Upper lobe of right lung (tissue), 1 donor: Measurements from ENCODE around the gene KCNC1. TPM values are rescaled to one million over a fixed set of nuclear protein-coding genes. Genes with fewer than 3 reads are reported as not detected.

Experiments used
- ATAC-seq: fragments of 200-7000 bp; cut with Tn5 transposase; one replicate; pipeline ENCODE4 v1.9.1; 2020; ENCODE audit warnings: mild to moderate bottlenecking, moderate library complexity
- DNase-seq: peaks from one replicate; pipeline ENCODE4 v3.0.0-alpha.2; 2020
- H3K27ac ChIP-seq: fragments of 200-600 bp; one replicate; pipeline ENCODE4 v1.8.0; 2022
- H3K27me3 ChIP-seq: fragments of 200-600 bp; one replicate; pipeline ENCODE4 v1.8.0; 2022; ENCODE audit warnings: mild to moderate bottlenecking
- H3K36me3 ChIP-seq: fragments of 200-600 bp; one replicate; pipeline ENCODE4 v1.8.0; 2022
- H3K4me1 ChIP-seq: fragments of 200-600 bp; one replicate; pipeline ENCODE4 v1.8.0; 2022
- H3K4me3 ChIP-seq: fragments of 200-600 bp; one replicate; pipeline ENCODE4 v1.8.0; 2022; ENCODE audit warnings: mild to moderate bottlenecking
- H3K9me3 ChIP-seq: fragments of 200-600 bp; one replicate; pipeline ENCODE4 v1.8.0; 2022
- intact Hi-C: fragments of 100-400 bp; cut with DNase I; formaldehyde crosslinking; loops from one replicate; pipeline ENCODE4 v1.11.0; 2022
- total RNA-seq: library from RNA; stranded (reverse); fragmentation: NEBNext Ultra II Directional; extraction: Animal tissue kit (Norgen Biotek cat#: 25700); gene quantifications from one replicate; pipeline ENCODE4 v1.2.1, GENCODE V29; 2021
- TF ChIP-seq, protein P1 (sequence below): fragments of 200-600 bp; IDR thresholded peaks from one replicate; pipeline ENCODE4 v1.8.0; 2022; ENCODE audit warnings: antibody characterized with exemption
- donor health status: DM: no; HTN: yes; CAD: no; lungs with severe emphysema.

The KCNC1 gene
- total RNA-seq, 1 donor from 2014 or later, result not detected

DNA sequence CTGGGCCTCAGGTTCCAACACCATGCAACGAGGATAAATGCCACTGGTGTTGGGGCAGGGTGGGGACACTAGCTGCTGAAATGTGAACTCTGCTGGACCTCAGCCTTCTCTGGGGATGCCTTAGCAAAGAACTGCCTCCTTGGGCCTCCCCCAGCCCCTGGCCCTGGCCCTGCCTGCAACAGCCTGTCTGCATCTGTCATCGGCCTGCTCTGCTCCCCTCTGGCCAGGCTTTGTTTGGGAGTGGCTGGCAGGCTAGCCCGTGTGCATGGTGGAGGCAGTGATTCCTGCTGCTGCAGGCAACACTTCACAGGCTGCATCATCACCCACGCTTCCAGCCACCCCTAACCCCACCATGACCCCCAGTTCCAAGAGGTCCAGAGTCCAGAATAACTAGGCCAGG lies 26.8 kb upstream of the KCNC1 start:
- DNase-seq (no peak), ATAC-seq (no peak)
- TF ChIP-seq, protein P1, sequence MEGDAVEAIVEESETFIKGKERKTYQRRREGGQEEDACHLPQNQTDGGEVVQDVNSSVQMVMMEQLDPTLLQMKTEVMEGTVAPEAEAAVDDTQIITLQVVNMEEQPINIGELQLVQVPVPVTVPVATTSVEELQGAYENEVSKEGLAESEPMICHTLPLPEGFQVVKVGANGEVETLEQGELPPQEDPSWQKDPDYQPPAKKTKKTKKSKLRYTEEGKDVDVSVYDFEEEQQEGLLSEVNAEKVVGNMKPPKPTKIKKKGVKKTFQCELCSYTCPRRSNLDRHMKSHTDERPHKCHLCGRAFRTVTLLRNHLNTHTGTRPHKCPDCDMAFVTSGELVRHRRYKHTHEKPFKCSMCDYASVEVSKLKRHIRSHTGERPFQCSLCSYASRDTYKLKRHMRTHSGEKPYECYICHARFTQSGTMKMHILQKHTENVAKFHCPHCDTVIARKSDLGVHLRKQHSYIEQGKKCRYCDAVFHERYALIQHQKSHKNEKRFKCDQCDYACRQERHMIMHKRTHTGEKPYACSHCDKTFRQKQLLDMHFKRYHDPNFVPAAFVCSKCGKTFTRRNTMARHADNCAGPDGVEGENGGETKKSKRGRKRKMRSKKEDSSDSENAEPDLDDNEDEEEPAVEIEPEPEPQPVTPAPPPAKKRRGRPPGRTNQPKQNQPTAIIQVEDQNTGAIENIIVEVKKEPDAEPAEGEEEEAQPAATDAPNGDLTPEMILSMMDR, result no peak
- Histone ChIP-seq H3K27ac (no peak overlapping the region), H3K4me1 (no peaks in the 10 kb centered on the region), H3K9me3 (no peaks in the 10 kb centered on the region), H3K4me3 (no peak overlapping the region), H3K27me3 (peaks cover 16% of the 10 kb centered on the region), H3K36me3 (no peaks in the 10 kb centered on the region)
- intact Hi-C loops, result no loop called here

DNA sequence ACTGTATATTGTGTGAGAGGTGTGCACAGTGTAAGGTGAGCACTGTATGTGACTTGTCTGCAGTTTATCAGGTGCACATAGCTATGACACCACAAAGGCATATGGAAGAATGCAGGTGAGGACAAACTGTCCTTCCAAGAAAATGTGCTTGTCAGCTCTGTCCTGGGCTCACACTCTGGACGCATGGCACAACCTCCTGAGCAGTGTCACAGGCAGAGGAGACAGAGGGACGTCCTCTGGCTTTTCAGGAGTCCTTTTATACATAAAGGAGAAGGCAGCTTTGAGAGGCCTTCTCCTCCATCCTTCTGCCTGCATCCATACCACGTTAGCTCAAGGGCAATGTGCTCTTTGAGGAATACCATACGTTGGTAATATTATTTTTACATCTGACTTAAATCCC lies 22.7 kb upstream of the KCNC1 start:
- intact Hi-C loops, result no loop called here

DNA sequence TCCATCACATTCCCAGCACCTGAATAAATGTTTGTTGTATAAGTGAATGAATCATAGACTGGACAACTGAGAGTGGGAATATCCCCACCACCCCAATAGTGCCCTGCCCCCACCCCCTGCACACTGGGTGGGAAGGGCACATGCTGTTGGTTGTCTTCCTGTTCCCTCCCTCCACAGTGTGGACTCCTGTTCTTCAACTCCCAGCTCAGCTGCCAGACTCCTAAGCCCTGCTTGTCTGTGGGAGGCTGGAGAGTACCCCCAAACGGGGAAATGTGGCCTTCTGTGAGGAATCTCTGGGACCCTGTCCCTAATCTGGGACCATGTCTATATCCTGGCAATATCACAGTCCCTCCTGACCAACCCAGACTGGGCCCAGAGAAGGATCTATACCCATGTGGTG lies 20.7 kb upstream of the KCNC1 start:
- Histone ChIP-seq H3K4me1 (no peaks in the 10 kb centered on the region), H3K4me3 (no peak overlapping the region), H3K9me3 (no peaks in the 10 kb centered on the region), H3K27me3 (peaks cover 65% of the 10 kb centered on the region), H3K36me3 (no peaks in the 10 kb centered on the region), H3K27ac (no peak overlapping the region)
- intact Hi-C loops, result no loop called here
- no peak for ATAC-seq
- TF ChIP-seq, protein P1, result no peak
- no peak for DNase-seq

More for the DNA sequence above, 22.7 kb upstream of the KCNC1 start:
- H3K4me1 ChIP-seq, result no peaks in the 10 kb centered on the region
- no peak for DNase-seq
- H3K36me3 ChIP-seq, result no peaks in the 10 kb centered on the region
- H3K27me3 ChIP-seq, result peaks cover 47% of the 10 kb centered on the region
- H3K27ac ChIP-seq, result no peak overlapping the region
- TF ChIP-seq, protein P1, result no peak
- no peak overlapping the region for H3K4me3 ChIP-seq
- H3K9me3 ChIP-seq, result no peaks in the 10 kb centered on the region
- ATAC-seq, result no peak

DNA sequence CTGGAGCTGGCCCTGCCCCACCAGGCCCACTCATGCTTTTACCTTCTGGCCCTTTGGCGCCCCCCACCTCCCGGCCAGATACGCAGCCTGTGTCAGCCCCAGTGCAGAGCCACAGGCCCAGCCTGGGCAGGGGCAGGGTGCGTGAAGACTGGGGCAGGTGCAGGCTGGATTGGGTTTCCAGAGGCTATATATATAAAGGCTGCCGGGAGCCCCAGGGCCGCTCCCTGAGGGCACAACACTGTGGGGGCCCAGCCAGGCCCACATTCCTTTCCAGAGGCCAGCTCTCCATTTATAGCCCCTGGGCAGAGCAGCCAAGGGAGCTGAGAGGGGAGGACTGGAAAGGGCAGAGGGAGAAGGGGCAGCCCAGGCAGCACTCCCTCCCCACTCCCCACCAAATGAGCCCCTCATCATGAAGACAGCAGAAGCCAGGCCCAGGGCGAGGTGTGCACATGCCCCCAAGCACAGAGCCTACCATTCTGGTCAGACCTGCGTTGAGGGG lies 20.2 kb upstream of the KCNC1 start:
- ATAC-seq, result no peak
- H3K27ac ChIP-seq, result no peak overlapping the region

DNA sequence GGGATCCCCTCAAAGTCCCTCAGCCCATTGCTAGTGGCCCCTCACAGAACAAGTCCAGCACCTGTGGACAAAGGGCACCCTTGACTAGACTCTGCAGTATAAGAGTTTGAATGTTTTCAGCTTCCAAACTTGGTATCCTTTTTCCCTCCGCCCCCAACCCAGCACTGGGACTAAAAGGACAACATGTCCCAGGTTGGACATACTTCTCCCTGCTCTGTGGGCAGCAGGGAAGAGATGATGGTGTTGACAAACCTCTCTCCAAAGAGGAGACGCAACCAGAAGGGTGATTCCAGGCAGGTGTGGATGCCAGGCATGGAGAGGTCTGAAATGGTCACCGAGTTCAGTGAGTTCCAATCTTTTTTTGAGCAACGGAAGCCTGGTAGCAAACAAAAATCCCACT lies 19.7 kb upstream of the KCNC1 start:
- Histone ChIP-seq H3K4me1 (no peaks in the 10 kb centered on the region), H3K27ac (no peak overlapping the region), H3K9me3 (no peaks in the 10 kb centered on the region), H3K36me3 (no peaks in the 10 kb centered on the region), H3K27me3 (peaks cover 71% of the 10 kb centered on the region), H3K4me3 (no peak overlapping the region)
- ATAC-seq (no peak), DNase-seq (no peak)
- intact Hi-C loops, result no loop called here
- TF ChIP-seq, protein P1, result no peak

More for the DNA sequence above, 20.2 kb upstream of the KCNC1 start:
- intact Hi-C loops, result no loop called here
- H3K36me3 ChIP-seq, result no peaks in the 10 kb centered on the region
- H3K4me1 ChIP-seq, result no peaks in the 10 kb centered on the region
- peaks cover 70% of the 10 kb centered on the region for H3K27me3 ChIP-seq
- no peak overlapping the region for H3K4me3 ChIP-seq
- no peak for DNase-seq
- TF ChIP-seq, protein P1, result no peak
- H3K9me3 ChIP-seq, result no peaks in the 10 kb centered on the region

DNA sequence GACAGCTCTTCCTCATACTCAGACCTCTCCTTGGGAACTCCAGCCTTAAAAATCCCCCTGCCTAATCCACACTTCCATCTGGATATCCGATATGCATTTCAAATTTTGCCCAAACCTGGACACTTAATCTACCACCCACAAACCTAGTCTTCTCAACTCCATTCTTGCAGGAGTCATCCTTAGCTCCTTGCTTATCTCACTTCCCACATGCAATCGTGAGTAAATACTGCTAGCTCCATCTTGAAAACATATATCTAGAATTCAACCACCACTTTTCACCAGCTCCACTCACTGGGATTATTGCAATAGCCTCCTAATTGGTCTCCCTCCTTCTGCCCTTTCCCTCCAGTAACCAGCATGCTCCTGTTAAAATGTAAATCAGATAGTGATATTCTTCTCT lies 17.8 kb upstream of the KCNC1 start:
- Histone ChIP-seq H3K9me3 (no peaks in the 10 kb centered on the region), H3K27me3 (peaks cover 85% of the 10 kb centered on the region), H3K4me1 (peaks cover 4% of the 10 kb centered on the region), H3K27ac (no peak overlapping the region), H3K4me3 (no peak overlapping the region), H3K36me3 (no peaks in the 10 kb centered on the region)
- intact Hi-C loops, result no loop called here
- no peak for DNase-seq
- no peak for ATAC-seq
- TF ChIP-seq, protein P1, result no peak
